HG03354 (cell line): ENCODE measurements around the gene SLC45A3.

ENCODE experiments used
- ATAC-seq: cut with Tn5 transposase; IDR thresholded peaks from one replicate; pipeline ENCODE4 v1.9.1; 2021; ENCODE audit warnings: mild to moderate bottlenecking; ENCODE audit not compliant: unreplicated experiment, poor library complexity, severe bottlenecking

The SLC45A3 gene

DNA sequence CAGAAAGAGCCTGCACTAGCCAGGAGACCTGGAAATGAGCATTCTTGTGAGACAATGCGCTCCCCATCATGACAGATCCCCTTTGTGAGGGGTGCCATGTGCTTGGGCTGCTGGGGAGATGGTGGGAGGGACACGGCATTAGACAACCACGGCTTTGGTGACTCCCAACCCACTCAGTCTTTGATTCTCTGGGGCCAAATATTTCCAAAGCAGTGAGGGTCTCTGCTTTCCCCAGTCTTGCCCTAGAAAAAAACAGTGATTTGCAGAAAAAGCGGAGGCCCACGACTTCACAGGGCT lies 10.2 kb downstream of the SLC45A3 start:
- no peak for ATAC-seq

DNA sequence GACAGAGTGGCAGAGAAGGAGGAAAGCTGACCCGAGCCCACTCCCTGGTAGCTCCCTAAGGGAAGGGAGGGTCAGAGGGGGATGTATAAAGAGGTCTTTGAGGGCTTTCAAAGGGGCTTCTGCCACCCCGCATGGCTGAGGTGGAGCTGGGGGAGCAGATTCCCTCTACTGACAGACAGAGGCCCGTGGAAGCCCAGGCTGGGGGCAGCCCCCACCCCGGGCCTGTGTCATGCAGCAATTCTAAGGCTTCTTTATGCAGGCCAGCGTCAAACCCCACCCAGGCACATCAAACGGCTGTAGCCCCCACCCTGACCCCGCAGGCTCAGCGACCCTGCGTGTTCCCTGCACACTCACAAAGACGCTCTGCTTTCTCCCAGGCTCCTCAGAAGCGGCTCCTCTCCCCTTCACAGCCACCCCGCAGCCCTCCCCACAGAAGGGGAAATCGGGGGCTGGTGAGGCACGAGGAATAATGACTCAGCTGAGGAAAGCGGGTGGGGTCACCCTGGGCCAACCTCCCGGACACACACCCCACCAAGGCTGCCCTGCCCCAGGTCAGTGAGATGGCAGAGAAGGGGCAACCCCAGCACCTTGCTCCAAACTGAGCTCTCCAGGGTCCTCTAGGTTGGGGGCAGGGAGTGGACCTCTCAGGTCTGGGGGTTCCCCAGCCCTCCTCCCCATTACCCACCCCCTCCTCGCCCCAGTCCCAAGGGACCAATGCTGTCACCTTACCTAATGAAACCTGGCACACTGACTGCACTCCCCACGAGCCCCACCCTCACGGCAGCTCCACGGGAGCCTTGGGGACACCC lies 10.8 kb downstream of the SLC45A3 start:
- peak; percentile 35 for ATAC-seq

DNA sequence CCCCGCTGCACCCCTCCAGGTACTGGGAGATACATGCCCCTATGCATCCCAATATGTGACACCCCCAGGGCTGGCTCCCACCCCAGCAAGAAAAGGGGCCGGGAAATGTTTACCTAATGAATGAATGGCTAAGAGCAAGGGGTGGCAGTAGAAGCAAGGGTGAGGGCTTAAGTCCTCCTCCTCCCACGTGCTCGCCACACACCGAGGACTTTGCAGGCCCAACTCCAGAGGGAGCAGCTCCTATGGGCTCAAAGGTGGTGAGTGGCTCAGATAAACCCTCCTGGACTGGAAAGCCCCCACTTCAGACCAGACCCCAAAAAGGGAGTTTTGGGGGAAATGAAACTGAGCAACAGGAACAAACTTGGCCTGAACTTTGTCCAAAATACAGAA lies 11.4 kb downstream of the SLC45A3 start:
- peak; percentile 55 for ATAC-seq

DNA sequence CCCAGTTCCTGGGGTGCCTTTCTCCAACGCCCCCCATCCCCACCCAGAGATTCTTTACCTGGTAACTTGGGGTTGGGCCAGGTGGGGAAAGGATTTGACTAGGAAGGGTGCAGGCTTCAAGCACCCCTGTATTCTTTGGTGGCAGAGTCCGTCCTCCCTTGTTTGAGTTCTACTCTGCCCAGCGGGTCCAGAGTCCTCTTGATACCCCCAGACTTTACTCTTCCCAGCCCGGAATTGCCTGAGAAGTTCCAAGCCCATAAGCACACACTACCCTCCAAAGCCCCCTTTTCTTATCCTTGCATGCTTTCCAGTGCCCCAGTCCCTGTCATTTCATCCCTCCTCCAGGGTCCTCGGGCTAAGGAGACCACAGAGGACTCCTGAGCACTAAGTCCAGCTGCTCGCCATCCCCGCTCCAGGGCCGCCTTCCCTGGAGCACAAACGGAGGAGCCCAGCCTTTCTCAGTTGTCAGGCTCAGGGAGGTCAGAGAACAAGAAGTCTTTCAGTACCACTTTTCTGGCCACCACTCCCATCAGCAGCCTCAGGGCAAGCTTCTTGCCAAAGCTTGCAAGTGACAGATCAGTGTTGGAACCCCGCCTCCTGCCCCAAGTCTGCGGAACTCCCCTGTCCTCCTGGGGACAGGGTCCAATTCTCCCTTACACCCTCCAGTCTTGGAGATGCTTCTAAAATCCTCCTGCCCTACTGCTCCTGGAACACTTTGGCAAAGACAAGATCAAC lies 12.2 kb downstream of the SLC45A3 start:
- no peak for ATAC-seq

DNA sequence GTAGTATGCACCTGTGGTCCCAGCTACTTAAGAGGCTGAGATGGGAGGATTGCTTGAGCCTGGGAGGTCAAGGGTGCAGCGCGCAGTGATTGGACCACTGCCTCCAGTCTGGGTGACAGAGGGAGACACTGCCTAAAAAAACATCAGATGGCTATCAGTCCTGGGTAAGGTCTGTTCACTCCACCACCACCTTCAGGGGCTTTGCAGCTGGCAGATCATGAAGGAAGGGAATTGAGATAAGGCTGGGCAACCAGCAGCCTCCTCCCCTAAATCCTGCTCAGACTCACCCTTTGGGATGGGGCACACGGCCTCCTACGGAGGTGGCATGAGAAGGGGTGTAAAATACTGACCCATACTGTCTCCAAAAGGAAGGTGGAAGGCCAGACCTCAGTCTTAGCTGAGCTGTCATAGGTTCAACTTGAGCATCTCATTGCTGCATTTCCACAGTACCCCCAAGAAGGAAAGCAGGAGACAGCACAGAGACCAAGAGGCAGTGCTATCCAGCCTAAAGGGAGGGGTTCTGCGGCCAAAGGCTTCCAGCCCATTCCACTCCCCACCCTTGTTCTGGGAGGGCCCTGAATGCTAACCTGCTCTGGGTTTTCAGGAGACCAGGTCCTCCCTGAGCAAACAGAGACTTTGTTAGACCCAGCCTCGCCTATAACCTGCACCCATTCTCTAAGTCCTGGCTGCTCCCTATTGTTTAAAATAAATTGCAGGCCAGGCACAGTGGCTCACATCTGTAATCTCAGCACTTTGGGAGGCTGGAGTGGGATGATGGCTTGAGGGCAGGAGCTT lies 13.7 kb downstream of the SLC45A3 start:
- ATAC-seq, result no peak

DNA sequence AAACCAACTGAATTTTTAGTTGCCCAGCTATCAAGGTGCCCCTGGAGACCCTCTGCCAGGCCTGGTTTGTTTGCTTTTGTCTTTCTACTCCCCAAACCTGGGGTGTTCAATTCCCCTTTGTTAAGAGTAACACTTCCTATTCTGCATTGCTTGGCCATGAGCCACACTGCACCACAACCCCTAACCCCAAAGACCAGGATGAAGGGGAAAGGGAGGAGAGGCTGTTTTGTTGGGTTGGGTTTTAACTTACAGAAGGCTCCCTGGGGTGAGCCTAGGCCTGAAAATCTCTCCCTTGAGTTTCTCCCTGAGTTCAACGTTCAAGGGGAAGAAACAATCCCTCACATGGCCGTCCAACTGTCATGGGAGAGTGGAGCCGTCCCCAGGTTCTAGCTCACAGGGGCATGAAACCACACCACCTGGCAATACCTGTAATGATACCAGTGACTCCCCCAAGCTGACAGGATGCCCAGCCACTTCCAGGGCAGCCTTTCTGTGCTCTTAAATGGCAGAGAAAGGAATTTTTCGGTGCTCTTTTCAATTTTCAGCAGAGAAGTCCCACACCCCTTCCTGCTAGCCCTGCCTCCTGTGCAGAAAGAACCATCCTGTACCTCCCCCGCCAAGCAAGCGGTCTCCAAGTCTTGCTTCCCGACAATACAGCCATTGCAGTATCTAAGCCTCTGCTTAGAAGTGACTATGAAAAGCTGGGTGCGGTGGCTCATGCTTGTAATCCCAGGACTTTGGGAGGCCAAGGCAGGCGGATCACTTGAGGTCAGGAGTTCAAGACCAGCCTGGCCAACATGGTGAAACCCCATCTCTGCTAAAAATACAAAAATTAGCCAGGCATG lies 14.9 kb downstream of the SLC45A3 start:
- ATAC-seq, result no peak

DNA sequence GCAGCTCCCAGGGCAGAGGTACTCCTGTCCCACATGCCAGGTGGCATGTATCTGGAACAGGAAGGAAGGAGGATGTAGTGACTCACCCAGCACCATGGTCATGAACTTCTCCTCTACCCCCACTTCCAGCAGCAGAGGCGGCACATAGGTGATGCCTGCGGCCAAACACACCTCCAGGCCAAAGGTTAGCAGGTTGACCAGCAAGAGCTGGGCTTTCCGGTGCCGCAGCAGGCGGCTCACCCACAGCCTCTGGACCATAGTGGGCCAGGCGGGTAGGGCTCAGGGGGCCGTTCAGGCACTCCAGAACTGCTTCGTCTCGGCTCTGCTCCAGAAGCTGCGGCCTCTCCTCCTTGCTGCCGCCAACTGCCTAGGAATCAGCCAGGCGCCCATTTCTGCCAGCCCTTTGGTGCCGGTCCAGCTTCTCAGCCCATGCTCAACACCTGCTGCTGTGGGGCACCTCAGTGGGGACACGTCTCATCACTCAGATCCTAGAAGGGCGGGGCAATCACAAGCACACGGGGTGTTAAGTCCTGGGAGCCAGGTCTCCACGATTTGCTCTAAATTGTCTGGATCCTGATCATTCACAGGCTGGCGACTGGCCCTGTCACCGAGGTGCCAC lies 15.8 kb downstream of the SLC45A3 start:
- no peak for ATAC-seq

DNA sequence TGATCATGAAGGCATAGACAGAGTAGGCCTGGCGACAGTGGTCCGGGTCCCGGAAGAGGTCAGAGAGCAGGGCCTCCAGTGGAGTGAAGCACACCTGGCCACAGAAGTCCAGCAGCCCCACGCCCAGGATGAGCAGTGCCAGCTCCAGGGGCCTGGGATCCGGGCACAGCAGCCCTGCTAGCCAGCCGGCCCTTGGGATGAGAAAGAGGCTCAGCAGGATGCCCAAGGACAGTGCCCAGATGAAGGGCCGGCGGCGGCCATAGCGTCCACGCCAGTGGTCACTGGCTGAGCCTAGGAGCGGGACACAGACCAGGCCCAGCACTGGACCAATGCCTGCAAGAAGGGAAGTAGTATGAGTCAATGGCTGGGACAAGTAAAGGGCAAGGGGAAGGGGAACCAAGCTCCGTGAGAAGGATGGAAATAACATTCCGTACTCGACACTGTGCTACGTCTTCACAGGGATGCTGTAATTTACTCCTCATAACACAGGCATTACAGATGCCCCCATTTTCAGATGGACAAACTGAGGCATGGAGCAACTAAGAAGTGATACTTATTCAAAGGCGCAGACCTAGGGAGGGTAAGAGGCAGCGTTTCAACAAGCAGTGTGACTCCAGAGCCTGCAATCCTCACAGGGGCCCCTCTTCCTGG lies 16.9 kb downstream of the SLC45A3 start:
- no peak for ATAC-seq

DNA sequence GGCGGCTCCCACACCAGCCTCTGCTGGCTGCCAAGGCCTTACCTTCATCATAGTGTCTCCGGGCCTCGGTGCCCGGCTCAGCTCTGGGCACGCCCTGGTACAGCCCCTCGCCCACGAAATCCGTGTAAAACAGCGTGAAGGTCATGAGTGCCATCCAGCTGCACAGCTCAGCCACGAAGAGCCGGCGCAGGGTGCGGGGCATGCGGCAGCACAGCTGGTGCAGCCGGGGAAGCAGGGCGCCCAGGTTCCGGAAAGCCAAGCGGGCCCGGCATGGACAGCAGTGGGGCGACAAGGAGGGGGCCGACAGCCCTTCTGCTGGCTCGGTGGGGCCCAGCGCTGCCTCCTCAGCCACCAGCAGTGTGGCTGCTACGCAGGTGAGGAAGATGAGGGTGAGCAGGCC lies 17.5 kb downstream of the SLC45A3 start:
- ATAC-seq, result no peak

DNA sequence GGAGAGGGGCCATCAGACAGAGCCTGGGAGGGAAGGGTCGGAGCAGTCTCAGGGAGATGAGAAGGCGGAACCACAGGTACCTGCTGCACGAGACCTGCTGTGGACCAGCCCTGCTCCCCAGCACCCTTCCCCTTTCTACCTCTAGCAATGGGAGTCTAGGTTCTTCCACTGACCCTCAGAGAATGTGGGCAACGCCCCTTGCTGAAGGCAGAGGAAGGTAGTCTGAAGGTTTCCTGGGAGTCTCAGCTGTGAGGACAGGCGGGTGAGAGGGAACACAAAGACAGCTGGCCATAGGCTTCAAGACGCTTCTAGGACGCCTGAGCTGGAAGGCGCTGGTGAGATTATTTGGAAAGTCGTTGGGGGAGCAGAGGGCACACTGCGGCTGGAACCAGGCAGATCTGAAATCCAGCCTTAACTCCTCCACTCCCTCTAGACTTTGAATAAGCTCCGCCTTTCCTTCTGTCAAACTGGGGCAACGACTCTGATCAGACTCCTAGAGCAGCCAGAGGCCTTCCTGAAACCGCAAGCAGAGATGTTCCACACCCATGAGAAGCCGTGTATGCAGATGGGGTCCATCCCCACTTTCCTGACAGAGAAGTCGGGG lies 18.1 kb downstream of the SLC45A3 start:
- no peak for ATAC-seq

DNA sequence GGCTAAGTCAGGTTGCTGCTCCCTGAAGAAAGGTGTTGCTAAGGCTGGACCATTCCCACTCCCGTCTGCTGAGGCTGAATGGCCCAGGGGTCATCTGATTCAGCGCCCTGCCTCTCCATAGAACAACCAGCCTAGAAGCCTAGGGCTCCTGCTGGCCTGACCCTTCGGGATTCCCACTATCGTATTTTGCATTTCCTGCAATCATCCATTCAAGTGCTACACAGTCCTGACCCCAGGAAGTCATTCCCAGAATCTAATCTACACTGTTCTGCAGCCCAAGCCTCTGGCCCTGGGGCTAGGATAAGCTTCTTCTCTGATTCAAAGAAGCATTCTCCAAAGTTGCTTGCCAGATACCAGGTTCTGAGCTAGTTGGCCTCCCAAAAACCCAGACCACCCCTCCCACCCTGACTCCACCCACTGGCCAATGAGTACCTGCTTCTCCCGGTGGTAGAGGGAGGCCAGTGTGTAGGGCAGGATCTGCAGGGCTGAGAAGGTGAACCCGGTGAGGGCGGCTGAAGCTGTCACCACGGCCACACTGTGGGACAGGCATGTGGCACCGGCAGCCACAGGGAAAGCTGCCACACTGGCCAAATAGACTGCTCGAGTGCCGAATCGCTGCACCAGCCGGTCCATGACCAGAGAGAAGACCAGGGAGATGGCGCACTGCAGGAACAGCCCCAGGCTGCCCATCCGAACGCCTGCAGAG lies 18.7 kb downstream of the SLC45A3 start:
- no peak for ATAC-seq

DNA sequence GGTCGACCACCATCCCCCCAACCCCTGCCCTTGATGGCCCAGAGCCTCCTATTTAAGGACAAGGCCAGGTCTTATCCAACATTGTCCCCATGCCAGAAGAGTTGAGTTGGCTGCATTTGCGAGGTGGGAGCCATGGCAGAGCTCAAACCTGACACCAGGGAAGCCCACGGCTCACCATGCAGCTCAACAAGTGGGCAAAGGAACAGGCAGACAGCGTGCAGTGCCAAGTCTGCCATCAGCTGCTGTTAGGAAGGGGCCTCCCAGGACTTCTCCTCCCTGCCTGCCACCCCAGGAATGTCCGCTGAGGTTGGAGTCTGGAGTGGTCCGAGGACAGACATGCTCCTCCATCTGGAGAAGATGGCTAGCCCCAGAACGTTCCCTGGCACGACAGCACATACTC lies 19.9 kb downstream of the SLC45A3 start:
- no peak for ATAC-seq

DNA sequence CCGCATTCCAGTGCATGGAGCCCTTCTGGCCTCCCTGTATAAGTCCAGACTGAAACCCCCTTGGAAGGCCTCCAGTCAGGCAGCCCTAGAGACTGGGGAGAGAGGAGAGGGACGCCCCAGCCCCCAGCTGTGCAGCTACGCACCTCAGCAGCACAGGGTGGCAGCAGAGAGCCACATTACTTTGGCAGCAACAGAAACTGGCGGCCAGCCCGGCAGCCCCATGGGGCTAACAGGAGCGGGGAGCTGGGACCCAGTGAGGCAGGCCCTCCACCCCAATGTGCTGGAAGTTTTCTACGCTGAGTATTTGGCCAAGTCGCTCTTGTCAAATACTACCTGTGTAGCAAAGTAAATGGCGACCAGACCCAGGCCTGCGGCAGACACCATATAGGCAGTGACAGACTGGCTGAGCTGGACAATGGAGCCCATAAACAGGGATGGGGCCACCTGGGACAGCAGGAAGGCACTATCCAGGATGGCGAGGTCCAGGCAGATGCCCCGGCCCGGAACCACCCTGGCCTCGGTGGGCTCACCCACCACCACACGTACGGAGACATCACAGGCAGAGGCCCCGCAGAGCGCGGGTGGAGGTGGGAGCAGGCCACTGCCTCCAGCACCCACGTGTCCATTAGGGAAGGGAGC lies 21.2 kb downstream of the SLC45A3 start:
- ATAC-seq, result peak; percentile 84

DNA sequence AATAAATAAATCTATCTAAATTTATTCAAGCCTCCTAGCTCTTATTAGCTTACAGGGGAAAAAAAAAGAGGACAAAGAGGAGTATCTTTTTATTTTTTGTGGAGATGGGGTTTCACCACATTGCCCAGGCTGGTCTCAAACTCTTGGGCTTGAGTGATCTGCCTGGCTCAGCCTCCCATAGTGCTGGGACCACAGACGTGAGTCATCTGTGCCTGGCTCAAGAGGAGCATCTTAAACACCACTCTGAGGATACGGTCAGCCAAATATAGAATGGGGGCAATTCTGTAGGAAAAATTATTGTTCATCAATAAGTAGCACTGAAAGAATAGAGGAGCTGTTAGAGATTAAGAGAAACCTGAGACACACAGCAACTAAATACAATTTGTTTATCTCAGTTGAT lies 24.1 kb downstream of the SLC45A3 start:
- no peak for ATAC-seq

DNA sequence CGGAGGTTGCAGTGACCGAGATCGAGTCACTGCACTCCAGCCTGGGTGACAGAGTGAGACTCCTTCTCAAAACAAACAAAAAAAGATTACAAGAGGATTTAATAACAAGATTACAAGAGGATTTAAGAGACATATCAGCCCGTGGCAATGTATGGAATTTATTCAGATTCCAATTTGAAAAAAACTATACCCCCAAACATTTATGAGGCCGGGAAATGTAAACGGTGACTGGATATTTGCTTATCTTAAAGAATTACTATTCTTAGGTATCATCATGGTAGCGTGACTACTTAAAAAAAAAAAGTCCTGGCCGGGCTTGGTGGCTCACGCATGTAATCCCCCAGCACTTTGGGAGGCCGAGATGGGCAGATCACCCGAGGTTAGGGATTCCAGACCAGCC lies 27.3 kb downstream of the SLC45A3 start:
- no peak for ATAC-seq

DNA sequence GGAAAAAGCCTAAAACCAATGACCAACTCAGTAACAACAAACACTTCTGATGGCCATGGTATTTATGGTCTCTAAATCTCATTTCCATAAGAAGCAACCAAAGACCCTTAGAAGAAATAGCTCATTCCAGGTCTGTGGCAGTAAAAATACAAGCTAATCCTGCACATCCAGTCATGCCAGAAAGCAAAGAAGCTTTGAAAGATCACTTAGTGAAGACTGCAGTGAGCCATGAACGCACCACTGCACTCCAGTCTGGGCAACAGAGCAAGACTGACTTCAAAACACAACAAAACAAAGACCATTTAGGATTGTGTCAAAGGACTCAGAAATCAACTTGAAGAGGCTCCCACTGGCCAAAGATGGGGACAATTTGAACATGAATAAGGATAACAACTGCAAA lies 30.1 kb downstream of the SLC45A3 start:
- no peak for ATAC-seq

DNA sequence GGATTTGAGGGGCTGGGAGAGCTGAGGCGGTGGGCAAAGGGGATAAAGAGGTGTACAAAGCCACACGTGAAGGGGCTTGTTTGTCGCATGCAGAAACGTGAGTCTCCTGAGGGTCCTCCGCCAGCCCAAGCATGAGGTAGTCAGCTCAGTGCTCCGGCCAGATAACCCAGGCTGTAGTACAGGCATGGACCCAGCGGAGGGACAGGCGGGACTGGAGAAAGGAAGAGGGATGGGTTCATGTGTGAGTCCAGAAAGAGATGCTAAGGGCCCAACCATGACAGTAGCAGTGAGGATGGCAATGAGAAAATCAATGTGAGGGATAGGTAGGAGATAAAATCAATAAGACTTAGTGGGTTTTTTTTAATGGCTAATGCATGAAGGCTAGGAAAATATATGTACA lies 34.8 kb downstream of the SLC45A3 start:
- no peak for ATAC-seq
